Ureter (tissue), 1 donor: Measurements from ENCODE around the gene HUNK. TPM values are rescaled to one million over a fixed set of nuclear protein-coding genes. Genes with fewer than 3 reads are reported as not detected.
"Not testable (repeated sequence)": the region's sequence is repeated elsewhere in the genome, so short reads cannot be mapped to it uniquely, and the experiment has no call there.

Experiments used
- DNase-seq: peaks from one replicate; pipeline ENCODE4 v3.0.0-alpha.2; 2020; ENCODE audit warnings: low spot score
- total RNA-seq: library from RNA; stranded (reverse); gene quantifications from one replicate; pipeline ENCODE4 v1.2.4, GENCODE V29; 2023
- donor health status: DM: yes; HTN: yes; CAD: no.

Gene HUNK
- 4.5 TPM for total RNA-seq

DNA sequence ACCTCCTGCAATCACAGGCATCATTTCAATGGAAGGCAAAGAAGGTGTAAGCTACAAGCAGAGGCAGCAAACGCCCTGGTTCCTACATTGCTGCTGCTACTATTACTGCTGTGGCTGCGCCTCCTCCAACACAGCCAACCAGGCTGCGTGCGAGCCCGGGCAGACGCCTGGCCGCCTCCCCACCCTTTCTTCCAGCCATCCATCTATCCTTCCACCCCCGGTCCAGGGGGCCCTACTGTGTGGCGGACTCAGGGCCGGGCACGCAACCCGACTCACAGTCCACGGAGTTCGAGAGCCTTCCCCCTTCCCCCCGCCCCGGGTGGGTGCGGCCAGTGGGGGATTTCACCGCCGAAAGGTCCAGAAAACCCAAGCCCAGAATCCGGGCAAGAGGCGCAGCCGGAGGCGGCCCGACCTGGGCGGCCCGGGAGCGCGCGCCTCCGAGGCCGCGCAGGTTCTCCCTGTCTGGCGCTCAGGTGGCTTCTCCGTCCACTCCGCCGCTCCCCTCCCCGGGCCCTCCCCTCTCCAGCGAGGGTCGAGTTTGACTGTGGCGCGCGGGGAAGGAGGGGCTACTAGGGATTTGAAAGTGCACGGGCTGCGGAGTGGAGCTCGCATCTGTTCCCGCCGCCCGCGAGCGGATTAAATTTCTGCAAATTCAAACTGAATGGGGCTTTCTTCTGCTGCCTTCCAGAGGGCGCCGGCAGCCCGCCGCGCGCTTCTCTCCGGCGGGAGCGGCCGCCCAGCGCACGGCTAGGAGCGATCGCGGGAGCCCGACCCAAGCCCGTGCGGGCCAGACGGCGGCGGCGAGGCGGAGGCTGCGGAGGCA is at the start of gene HUNK:
Gene HUNK, plus strand, starts transcription at position 569 of the 823 bp plus-strand sequence. CDS start 655 bp downstream, outside the sequence.
- DNase-seq = peak; percentile 45

DNA sequence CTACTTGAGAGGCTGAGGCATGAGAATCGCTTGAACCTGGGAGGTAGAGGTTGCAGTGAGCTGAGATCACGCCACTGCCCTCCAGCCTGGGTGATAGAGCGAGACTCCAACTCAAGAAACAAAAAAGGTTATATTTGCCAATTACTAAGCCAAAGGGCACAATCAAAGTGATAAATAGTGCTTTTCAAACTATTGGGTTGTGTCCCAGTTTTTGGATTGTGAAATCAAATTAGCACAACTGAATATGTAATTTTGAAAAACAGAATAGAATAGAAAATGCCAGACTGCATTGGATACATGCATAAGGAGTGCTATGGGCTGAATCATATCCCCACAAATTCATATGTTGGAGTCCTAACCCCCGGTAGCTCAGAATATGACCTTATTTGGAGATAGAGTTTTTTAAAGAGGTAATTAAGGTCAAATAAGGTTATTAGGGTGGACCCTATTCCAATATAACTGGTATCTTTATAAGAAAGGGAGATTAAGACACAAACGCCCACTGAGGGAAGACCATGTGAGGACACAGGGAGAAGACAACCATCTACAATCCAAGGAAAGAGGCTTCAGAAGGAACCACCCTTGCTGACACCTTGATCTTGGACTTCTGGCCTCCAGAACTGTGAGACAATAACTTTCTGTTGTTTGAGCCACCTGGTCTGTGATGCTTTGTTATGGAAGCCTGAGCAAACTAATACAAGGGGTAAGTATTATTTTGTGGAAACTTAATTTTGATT is 42.9 kb upstream of the HUNK start:
- no peak for DNase-seq

- DNase-seq = no peak
Measured at GRCh38 chr21:31830701-31831100, 42.1 kb upstream of the HUNK start.

- DNase-seq = no peak
Measured at GRCh38 chr21:31837041-31837440, 35.8 kb upstream of the HUNK start.

DNA sequence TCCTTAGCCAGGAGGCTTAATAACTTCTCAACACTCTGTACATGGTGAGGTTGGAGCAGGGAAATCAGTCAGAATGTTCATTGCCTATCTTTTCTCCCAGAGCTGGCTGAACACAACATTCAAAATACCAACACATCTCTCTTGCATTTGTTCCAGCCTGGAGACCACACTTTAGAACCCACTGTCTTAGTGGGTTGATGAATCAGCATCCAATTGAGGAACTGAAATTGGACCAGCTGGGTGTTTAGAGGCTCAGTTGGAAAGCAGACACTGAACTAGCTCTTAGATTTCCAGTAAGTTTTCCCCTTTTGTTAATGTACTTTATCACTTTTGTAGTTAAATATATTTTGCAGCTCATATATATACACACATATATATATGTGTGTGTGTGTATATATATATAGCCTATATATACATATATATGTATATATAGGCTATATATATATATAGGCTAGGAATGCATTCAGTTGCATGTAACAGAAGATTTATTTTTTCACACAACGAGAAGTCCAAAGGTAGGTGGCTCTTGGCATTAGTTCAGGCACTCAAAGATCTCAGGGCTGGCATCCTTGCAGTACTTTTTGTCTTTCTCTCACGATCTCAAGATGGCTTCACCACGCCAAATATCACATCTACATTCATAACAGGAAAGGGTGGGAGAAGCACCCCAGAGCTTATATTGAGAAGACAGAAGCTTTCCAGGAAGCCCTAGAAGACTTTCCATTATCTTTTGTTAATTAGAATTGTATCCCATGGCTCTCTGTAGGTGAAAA is 35.0 kb upstream of the HUNK start:
- DNase-seq = no peak

DNA sequence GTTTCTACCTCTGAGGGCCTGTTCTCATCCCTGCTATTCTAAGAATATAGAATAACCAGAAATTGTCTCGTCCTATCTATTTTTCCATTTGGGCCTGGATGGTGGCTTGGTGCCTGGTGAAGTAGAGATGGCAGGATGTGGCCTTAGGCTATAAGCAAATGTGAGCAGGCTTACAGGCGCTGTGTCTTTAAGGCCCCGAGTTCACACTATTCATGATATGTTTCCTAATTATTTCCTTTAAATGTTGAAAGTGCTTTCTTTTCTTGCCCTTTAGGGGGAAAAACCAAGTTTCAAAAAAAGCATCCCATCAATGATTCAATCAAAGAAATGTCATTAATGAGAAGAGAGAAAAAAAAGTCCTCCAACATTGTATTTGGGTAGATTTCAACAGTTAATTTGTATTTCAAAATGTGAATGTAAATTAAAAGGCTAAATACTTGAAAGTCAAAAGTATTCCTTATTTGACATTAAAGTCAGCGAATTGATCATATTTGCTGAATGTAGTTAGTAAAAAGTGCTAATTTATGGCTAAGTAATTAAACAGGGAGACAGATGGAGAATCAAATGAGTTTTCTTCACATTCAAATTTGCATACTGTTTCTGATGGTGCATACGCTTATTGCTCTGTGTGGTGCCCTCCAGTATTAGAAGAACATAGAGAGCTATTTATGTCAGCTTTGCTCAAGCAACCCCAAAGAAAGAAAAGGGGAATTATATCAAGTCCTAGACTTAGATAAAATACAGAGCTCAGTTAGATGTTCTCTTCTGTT is 34.0 kb upstream of the HUNK start:
- no peak for DNase-seq

- DNase-seq = no peak
Measured at GRCh38 chr21:31844206-31844605, 28.6 kb upstream of the HUNK start.

GRCh38 chr21:31845151-31845729 is 27.6 kb upstream of the HUNK start:
- no peak for DNase-seq

- no peak for DNase-seq
Measured at GRCh38 chr21:31846690-31847089, 26.1 kb upstream of the HUNK start.

DNA sequence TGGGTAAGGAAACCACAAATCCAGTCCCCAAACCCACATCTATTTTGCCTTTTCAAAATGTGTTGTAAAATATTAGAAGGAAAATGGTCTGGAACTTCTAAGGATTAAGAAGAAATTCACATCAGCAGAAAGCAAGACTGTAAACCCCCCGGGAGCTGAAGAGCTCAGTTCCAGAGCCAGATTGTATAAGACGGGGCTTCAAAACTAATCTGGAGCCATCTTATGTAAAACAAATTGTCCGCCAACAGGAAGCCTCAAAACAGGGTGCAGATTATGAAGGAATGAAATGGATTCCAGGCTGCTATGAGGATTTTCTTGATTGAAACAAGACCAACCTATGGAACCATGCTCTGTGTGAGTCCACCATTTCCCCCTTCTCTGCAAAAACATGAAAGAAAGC is 25.1 kb upstream of the HUNK start:
- no peak for DNase-seq

DNA sequence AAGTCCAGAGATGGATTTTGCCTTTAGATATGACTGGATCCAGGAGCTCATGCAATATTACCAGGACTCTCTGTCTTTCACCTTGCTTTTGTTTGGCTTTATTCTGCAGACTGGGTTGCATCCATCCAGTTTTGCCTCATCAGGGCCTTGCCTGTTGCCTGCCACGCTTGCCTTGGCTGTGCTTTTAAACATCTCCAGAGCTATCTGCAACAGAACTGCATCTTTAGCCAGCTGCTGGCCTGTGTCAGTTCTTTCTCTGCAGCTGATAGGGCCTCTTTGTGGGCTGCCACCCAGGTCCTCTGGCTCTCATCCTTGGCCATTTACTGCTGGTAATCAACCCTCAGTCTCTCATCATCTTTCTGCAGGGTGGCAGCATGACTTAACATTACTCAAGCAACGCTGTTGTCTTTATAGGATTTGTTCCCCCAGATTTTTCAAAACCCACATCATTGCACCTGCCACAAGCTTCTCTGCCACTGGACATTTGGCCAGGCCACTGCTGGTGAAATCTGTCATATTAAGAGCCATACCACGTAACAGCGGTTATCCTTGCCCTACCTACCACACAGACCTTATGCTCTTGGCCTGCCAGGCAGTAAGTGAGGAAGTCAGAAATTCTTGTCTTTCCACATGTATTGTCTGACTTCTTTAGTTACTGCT is 24.4 kb upstream of the HUNK start:
- DNase-seq = peak; percentile 7

GRCh38 chr21:31850886-31851285 is 21.9 kb upstream of the HUNK start:
- peak; percentile 13 for DNase-seq

DNA sequence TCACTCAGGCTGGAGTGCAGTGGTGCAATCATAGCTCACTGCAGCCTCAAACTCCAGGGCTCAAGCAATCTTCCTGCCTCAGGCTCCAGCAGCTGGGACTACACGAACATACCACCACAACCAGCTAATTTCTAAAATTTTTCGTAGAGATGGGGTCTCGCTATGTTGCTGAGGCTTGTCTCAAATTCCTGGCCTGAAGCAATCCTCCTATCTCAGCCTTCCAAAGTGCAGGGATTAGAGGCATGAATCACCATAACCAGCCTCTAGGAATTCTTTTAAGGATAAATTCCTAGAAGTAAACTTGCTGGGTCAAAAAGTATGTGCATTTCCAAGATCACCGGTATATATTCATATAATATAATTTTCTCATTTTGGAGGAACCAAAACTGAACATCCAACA is 17.6 kb upstream of the HUNK start:
- DNase-seq = peak; percentile 12

GRCh38 chr21:31857096-31857495 is 15.7 kb upstream of the HUNK start:
- DNase-seq = no peak

GRCh38 chr21:31857631-31858030 is 15.2 kb upstream of the HUNK start:
- DNase-seq = not testable (repeated sequence)

DNA sequence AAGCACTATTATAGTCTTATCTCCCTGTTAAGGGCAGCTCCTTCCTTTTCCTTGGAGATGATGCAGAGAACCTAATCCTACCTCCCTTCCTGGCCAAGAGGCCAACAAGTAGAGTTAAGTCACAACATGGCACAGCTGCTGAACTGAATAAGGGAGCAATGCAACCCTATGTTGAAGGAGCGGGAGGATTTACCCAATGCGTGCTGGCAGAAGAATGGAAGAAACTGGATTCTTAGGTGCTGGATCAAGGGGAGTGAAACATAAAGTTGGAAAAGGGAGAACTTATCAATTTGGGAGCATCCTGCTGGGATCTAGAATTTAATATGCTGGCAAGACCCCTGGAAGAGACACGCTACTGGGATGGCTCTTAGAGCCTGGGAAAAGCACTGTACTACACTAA is 12.0 kb upstream of the HUNK start:
- peak; percentile 2 for DNase-seq

- DNase-seq = no peak
Measured at GRCh38 chr21:31862078-31862477, 10.7 kb upstream of the HUNK start.

- DNase-seq = peak; percentile 29
Measured at GRCh38 chr21:31865429-31865970, 7.3 kb upstream of the HUNK start.

DNA sequence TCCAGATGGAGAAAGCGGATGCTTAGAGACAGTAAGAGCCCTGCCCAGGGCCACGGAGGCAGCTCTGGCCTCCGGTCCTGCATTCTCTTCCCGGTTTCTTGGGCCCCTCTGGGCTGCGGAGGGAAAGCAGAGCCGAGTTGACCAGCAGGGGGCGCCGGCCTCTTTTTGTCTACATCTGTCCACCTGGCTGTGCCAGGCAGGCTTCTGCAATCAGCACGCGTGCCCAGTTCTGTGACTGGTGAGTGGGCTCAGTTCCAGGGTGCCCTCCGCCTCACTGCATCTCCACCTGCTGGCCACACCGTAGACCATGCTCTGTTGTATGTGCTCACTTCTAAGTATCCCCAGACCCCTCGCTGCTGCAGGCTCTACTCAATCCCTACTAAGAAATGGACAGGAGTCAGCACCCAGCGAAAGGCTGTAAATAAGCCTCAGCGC is 6.7 kb upstream of the HUNK start:
- peak; percentile 88 for DNase-seq

DNA sequence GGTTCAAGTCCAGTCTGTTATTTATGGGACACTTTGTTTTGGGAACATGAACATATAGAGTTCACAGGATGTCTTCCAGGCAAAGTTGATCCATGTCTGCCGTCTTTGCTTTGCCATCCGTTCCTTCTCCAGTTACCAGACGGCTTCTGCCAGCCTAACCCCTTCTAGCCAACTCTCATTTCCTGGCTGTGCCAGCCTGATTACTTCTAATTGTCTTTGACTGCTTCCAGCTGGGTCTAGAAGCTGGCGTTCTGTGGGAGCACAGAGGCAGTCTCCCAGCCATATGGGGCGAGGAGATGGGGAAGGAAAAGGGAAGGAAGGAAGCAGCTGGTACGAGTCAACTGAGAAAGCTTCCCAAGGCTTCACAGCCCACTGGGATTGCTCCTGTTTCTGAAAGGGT is 3.1 kb upstream of the HUNK start:
- DNase-seq = no peak
